HL-60 (cell line): Measurements from ENCODE around the gene OBSL1.

Experiments
- DNase-seq, 2 experiments: peaks; one replicate each; pipeline ENCODE4 v3.0.0-alpha.2; 2010 to 2020; ENCODE audit warnings: low read depth in 1 of 2, low spot score in 1 of 2
- H3K27ac ChIP-seq: fragments of 250-450 bp; sonication (Bioruptor Pico); replicated peaks from 2 replicates; pipeline ENCODE4 v1.5.1; 2020; ENCODE audit warnings: mild to moderate bottlenecking, moderate library complexity
- H3K27me3 ChIP-seq: fragments of 250-450 bp; sonication (Bioruptor Pico); 2 replicates; pipeline ENCODE4 v1.5.1; 2021; ENCODE audit warnings: mild to moderate bottlenecking, moderate library complexity; ENCODE audit not compliant: insufficient read depth, poor library complexity, severe bottlenecking
- H3K4me3 ChIP-seq: replicated peaks from 2 replicates; pipeline ENCODE4 v1.5.1; 2011; ENCODE audit warnings: mild to moderate bottlenecking, control low read depth, low read length; ENCODE audit not compliant: insufficient read depth
- GABPA ChIP-seq: IDR thresholded peaks from 2 replicates; pipeline ENCODE4 v1.6.1; 2012; ENCODE audit warnings: low read depth
- POLR2AphosphoS5 ChIP-seq: IDR thresholded peaks from 2 replicates; pipeline ENCODE4 v1.6.1; 2012; ENCODE audit warnings: low read depth
- SPI1 ChIP-seq: IDR thresholded peaks from 2 replicates; pipeline ENCODE4 v1.6.1; 2012; ENCODE audit warnings: low read depth, mild to moderate bottlenecking, borderline replicate concordance
- TF ChIP-seq, protein P1 (sequence below): IDR thresholded peaks from 2 replicates; pipeline ENCODE4 v1.6.1; 2012; ENCODE audit warnings: low read depth; ENCODE audit not compliant: insufficient replicate concordance
- TF ChIP-seq, protein P2 (sequence below): IDR thresholded peaks from one replicate; pipeline ENCODE4 v1.5.1; 2011; ENCODE audit warnings: low read length, control low read depth, inconsistent platforms; ENCODE audit not compliant: insufficient read depth

OBSL1 gene

DNA sequence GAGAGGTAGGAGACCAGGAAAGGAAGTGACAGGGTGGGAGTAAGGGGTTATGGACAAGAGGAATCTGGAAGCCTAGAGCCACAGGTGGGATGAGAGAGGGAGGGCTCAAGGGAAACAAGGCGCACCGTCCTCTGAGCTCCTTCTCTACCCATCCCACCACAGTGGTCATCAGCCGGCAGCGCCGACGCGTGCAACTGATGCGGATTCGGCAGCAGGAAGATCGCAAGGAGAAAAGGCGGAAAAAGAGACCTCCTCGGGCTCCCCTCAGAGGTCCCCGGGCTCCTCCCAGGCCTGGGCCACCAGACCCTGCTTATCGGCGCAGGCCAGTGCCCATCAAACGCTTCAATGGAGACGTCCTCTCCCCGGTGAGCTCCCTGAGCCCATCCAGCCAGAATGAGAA lies 22.3 kb downstream of the OBSL1 start:
- Histone ChIP-seq H3K27me3 (peaks cover 39% of the 10 kb centered on the region), H3K4me3 (no peak overlapping the region), H3K27ac (no peak overlapping the region)
- TF ChIP-seq, protein P1, sequence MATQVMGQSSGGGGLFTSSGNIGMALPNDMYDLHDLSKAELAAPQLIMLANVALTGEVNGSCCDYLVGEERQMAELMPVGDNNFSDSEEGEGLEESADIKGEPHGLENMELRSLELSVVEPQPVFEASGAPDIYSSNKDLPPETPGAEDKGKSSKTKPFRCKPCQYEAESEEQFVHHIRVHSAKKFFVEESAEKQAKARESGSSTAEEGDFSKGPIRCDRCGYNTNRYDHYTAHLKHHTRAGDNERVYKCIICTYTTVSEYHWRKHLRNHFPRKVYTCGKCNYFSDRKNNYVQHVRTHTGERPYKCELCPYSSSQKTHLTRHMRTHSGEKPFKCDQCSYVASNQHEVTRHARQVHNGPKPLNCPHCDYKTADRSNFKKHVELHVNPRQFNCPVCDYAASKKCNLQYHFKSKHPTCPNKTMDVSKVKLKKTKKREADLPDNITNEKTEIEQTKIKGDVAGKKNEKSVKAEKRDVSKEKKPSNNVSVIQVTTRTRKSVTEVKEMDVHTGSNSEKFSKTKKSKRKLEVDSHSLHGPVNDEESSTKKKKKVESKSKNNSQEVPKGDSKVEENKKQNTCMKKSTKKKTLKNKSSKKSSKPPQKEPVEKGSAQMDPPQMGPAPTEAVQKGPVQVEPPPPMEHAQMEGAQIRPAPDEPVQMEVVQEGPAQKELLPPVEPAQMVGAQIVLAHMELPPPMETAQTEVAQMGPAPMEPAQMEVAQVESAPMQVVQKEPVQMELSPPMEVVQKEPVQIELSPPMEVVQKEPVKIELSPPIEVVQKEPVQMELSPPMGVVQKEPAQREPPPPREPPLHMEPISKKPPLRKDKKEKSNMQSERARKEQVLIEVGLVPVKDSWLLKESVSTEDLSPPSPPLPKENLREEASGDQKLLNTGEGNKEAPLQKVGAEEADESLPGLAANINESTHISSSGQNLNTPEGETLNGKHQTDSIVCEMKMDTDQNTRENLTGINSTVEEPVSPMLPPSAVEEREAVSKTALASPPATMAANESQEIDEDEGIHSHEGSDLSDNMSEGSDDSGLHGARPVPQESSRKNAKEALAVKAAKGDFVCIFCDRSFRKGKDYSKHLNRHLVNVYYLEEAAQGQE: no peak
- TF ChIP-seq, protein P2, sequence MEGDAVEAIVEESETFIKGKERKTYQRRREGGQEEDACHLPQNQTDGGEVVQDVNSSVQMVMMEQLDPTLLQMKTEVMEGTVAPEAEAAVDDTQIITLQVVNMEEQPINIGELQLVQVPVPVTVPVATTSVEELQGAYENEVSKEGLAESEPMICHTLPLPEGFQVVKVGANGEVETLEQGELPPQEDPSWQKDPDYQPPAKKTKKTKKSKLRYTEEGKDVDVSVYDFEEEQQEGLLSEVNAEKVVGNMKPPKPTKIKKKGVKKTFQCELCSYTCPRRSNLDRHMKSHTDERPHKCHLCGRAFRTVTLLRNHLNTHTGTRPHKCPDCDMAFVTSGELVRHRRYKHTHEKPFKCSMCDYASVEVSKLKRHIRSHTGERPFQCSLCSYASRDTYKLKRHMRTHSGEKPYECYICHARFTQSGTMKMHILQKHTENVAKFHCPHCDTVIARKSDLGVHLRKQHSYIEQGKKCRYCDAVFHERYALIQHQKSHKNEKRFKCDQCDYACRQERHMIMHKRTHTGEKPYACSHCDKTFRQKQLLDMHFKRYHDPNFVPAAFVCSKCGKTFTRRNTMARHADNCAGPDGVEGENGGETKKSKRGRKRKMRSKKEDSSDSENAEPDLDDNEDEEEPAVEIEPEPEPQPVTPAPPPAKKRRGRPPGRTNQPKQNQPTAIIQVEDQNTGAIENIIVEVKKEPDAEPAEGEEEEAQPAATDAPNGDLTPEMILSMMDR: no peak
- TF ChIP-seq SPI1: no peak
- no peak for TF ChIP-seq POLR2AphosphoS5
- no peak for TF ChIP-seq GABPA
- DNase-seq: no peak

DNA sequence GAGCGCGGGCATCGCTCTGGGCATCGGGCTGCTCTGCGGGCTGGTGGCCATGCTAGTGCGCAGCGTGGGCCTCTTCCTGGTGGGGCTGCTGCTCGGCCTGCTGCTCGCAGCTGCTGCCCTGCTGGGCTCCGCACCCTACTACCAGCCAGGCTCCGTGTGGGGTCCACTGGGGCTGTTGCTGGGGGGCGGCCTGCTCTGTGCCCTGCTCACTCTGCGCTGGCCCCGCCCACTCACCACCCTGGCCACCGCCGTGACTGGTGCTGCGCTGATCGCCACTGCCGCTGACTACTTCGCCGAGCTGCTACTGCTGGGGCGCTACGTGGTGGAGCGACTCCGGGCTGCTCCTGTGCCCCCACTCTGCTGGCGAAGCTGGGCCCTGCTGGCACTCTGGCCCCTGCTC lies 23.7 kb downstream of the OBSL1 start:
- no peak for DNase-seq
- TF ChIP-seq GABPA (no peak), SPI1 (no peak), POLR2AphosphoS5 (no peak)
- TF ChIP-seq, protein P1: no peak
- TF ChIP-seq, protein P2: no peak
- H3K27ac ChIP-seq: no peak overlapping the region
- H3K27me3 ChIP-seq: peaks cover 36% of the 10 kb centered on the region
- no peak overlapping the region for H3K4me3 ChIP-seq

DNA sequence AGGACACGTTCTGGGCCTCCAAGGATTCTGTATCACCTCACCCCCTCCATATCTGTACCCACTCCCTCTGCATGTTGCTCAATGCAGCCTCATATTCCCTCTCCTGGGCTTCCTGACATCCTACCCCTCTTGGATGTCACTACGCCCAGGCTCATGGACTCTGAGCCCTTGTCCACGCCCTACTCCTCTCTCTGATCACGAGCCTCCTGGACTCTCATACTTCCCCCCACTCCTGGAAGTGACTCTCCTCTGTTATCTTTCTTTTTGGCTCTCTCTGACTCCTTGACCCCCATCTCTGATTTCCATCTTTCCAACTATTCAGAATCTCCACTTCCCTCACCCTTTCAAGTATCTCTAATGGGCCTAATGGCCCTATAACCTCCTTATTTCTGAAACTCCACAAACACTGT lies 25.4 kb downstream of the OBSL1 start:
- Histone ChIP-seq H3K27me3 (peaks cover 29% of the 10 kb centered on the region), H3K27ac (no peak overlapping the region), H3K4me3 (no peak overlapping the region)
- TF ChIP-seq, protein P2: no peak
- TF ChIP-seq SPI1 (no peak), POLR2AphosphoS5 (no peak), GABPA (no peak)
- TF ChIP-seq, protein P1: no peak
- DNase-seq: no peak
